Astrocyte (in vitro differentiated cells and primary cell): ENCODE results near the gene PSMB3. TPM values are rescaled to one million over a fixed set of nuclear protein-coding genes. Genes with fewer than 3 reads are reported as not detected.

Source experiments
- DNase-seq: peaks from one replicate; pipeline ENCODE4 v3.0.0-alpha.2; 2010; ENCODE audit warnings: low read depth
- FAIRE-seq: peaks from 2 replicates; lab custom pipeline; 2011; peaks lifted over from hg19 to GRCh38; lab: Jason Lieb, UNC
- H2AFZ ChIP-seq: 2 replicates; pipeline ENCODE4 v1.6.0; 2012; ENCODE audit warnings: low read depth, low read length, inconsistent platforms
- H3K27ac ChIP-seq: 2 replicates; pipeline ENCODE4 v1.5.1; 2011; ENCODE audit warnings: low read depth, low read length, inconsistent platforms
- H3K27me3 ChIP-seq: 2 replicates; pipeline ENCODE4 v1.6.0; 2011; ENCODE audit warnings: low read length, inconsistent platforms; ENCODE audit not compliant: insufficient read depth
- H3K36me3 ChIP-seq: 2 replicates; pipeline ENCODE4 v1.5.1; 2011; ENCODE audit warnings: low read length, inconsistent platforms; ENCODE audit not compliant: insufficient read depth
- H3K4me1 ChIP-seq: 2 replicates; pipeline ENCODE4 v1.5.1; 2011; ENCODE audit warnings: low read length, inconsistent platforms; ENCODE audit not compliant: insufficient read depth
- H3K4me2 ChIP-seq: 2 replicates; pipeline ENCODE4 v1.6.0; 2012; ENCODE audit warnings: low read length, inconsistent platforms
- H3K4me3 ChIP-seq: 2 replicates; pipeline ENCODE4 v1.5.1; 2011; ENCODE audit warnings: low read depth, mild to moderate bottlenecking, low read length, inconsistent platforms; ENCODE audit not compliant: insufficient read depth
- H3K79me2 ChIP-seq: 2 replicates; pipeline ENCODE4 v1.6.0; 2012; ENCODE audit warnings: mild to moderate bottlenecking, low read length, inconsistent platforms; ENCODE audit not compliant: insufficient read depth
- H3K9ac ChIP-seq: 2 replicates; pipeline ENCODE4 v1.6.0; 2012; ENCODE audit warnings: mild to moderate bottlenecking, low read length, inconsistent platforms
- H3K9me3 ChIP-seq: 2 replicates; pipeline ENCODE4 v1.5.1; 2012; ENCODE audit warnings: low read depth, mild to moderate bottlenecking, low read length, inconsistent platforms; ENCODE audit not compliant: insufficient read depth
- H4K20me1 ChIP-seq: 2 replicates; pipeline ENCODE4 v1.6.0; 2012; ENCODE audit warnings: low read length, inconsistent platforms; ENCODE audit not compliant: insufficient read depth
- H3K27ac Mint-ChIP-seq: one replicate; pipeline ENCODE4 v1.8.0; 2021; ENCODE audit warnings: mild to moderate bottlenecking, mixed read lengths; ENCODE audit not compliant: unreplicated experiment
- H3K27me3 Mint-ChIP-seq: one replicate; pipeline ENCODE4 v1.8.0; 2021; ENCODE audit warnings: low read depth, mixed read lengths; ENCODE audit not compliant: unreplicated experiment
- H3K36me3 Mint-ChIP-seq: one replicate; pipeline ENCODE4 v1.8.0; 2021; ENCODE audit warnings: low read depth, mixed read lengths; ENCODE audit not compliant: unreplicated experiment
- H3K4me1 Mint-ChIP-seq: one replicate; pipeline ENCODE4 v1.8.0; 2021; ENCODE audit warnings: low read depth, mixed read lengths; ENCODE audit not compliant: unreplicated experiment
- H3K4me3 Mint-ChIP-seq: one replicate; pipeline ENCODE4 v1.8.0; 2021; ENCODE audit warnings: mild to moderate bottlenecking, moderate library complexity, mixed read lengths; ENCODE audit not compliant: unreplicated experiment
- H3K9me3 Mint-ChIP-seq: one replicate; pipeline ENCODE4 v1.8.0; 2021; ENCODE audit warnings: mild to moderate bottlenecking, mixed read lengths; ENCODE audit not compliant: unreplicated experiment
- EZH2 ChIP-seq: IDR thresholded peaks from 2 replicates; pipeline ENCODE4 v1.6.1; 2012; ENCODE audit warnings: mild to moderate bottlenecking, low read length, inconsistent platforms; ENCODE audit not compliant: insufficient read depth
- total RNA-seq: library from RNA; stranded (reverse); gene quantifications from 2 replicates; pipeline ENCODE4 v1.2.1, GENCODE V29; 2021
- TF ChIP-seq, protein P1 (sequence below): IDR thresholded peaks from 2 replicates; pipeline ENCODE4 v1.5.1; 2011; ENCODE audit warnings: low read depth, mild to moderate bottlenecking, inconsistent platforms, low read length, moderate library complexity; ENCODE audit not compliant: insufficient read depth

PSMB3 gene
- total RNA-seq, 1 donor from 2014 or later, result 191 TPM

DNA sequence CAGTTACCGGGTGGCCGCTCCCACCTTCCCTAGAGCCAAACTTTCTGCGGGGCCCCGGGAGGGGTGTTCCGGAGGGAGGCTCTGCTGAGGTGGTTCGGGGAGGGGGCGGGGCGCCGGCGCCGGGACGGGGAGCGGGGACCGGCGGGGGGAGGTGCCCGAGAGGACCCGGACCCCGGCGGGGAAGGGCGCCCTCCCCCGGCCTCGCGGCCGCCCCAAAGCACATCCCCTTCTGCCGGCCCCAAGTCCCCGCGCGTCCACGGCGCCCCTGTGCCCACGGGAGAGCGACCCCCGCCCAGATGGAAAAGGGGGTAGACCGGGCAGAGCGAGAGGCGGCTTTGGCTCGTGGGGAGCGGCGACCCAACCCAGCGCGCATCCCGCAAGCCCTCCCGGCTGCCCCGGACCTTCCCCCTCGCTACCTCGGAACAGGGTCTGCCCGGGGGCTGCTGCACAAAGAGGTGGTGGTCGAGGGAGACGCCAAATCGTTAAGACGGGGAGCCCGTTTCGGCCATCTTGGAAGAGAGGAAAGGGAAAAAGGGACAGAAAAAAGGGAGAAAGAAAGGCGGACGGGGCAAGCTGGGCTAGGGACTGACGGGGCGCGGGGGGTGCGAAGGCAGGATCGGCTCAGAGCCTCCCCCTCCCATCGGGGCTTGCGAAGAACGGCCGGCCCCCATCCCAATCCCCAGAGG lies 4.9 kb upstream of the PSMB3 start:
- peaks cover 2% of the 10 kb centered on the region for H3K9me3 Mint-ChIP-seq
- H3K4me3 ChIP-seq, result peak overlapping the region; percentile 84
- H3K27me3 Mint-ChIP-seq, result no peaks in the 10 kb centered on the region
- H4K20me1 ChIP-seq, result peaks cover 45% of the 10 kb centered on the region
- peaks cover 58% of the 10 kb centered on the region for H3K79me2 ChIP-seq
- peak overlapping the region; percentile 61 for H3K27ac ChIP-seq
- H2AFZ ChIP-seq, result peak overlapping the region; percentile 68
- H3K27me3 ChIP-seq, result no peaks in the 10 kb centered on the region
- TF ChIP-seq EZH2, result no peak
- TF ChIP-seq, protein P1, sequence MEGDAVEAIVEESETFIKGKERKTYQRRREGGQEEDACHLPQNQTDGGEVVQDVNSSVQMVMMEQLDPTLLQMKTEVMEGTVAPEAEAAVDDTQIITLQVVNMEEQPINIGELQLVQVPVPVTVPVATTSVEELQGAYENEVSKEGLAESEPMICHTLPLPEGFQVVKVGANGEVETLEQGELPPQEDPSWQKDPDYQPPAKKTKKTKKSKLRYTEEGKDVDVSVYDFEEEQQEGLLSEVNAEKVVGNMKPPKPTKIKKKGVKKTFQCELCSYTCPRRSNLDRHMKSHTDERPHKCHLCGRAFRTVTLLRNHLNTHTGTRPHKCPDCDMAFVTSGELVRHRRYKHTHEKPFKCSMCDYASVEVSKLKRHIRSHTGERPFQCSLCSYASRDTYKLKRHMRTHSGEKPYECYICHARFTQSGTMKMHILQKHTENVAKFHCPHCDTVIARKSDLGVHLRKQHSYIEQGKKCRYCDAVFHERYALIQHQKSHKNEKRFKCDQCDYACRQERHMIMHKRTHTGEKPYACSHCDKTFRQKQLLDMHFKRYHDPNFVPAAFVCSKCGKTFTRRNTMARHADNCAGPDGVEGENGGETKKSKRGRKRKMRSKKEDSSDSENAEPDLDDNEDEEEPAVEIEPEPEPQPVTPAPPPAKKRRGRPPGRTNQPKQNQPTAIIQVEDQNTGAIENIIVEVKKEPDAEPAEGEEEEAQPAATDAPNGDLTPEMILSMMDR, result no peak
- H3K9me3 ChIP-seq, result no peaks in the 10 kb centered on the region
- peaks cover 3% of the 10 kb centered on the region for H3K36me3 Mint-ChIP-seq
- peaks cover 32% of the 10 kb centered on the region for H3K4me1 Mint-ChIP-seq
- FAIRE-seq (no peak), DNase-seq (no peak)
- H3K36me3 ChIP-seq, result no peaks in the 10 kb centered on the region
- H3K4me2 ChIP-seq, result peak overlapping the region; percentile 97
- H3K4me3 Mint-ChIP-seq, result peak overlapping the region; percentile 94
- H3K4me1 ChIP-seq, result peaks cover 43% of the 10 kb centered on the region
- H3K27ac Mint-ChIP-seq, result no peak overlapping the region
- H3K9ac ChIP-seq, result peak overlapping the region; percentile 90

DNA sequence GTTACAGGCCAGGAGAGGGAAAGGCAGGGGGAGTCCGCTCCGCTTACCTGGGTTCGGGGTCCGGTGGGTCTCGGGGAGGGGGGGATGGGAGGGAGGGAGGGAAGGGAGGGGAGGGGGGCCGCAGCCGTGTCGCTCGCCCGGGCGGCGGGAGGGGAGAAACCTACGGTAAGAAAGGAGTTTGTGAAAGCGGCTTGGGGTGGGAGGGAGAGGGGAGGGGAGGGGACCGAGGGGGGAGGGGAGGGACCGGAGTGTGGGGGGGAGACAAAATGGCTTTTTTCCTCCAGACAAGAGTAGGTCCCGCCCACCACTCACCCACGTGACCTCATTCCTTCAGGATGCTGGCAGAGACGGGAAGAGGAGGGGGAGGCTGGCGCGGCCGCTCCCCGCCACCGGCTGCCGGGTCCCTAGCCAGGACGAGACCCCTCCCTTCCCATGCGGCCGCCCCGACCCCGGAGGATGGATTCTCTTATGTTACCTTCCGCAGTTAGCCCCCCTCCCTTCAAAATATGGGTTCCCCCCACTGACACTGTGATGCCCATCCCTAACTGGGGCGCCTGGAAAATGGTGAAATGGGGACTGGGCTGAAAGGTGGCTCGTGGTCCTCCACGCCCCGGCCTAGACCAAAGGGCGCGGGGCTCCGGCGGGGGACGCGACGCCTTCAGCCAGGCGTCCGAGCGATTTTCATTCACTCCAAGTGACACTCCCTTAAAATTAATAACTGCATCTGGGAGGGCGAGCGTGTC lies 4.2 kb upstream of the PSMB3 start, which contains the start of gene PCGF2:
Gene PCGF2, minus strand, starts transcription at position 188 of the 743 bp plus-strand sequence. CDS start 7,934 bp downstream, outside the sequence.
- peaks cover 2% of the 10 kb centered on the region for H3K9me3 Mint-ChIP-seq
- Histone ChIP-seq H3K4me1 (peaks cover 39% of the 10 kb centered on the region), H3K4me2 (peak within 1 kb of the TSS; percentile 97), H3K27me3 (no peaks in the 10 kb centered on the region), H3K9ac (peak within 1 kb of the TSS; percentile 90), H4K20me1 (peaks cover 43% of the 10 kb centered on the region), H2AFZ (peak within 1 kb of the TSS; percentile 76), H3K36me3 (no peaks in the 10 kb centered on the region), H3K27ac (peak within 1 kb of the TSS; percentile 61), H3K4me3 (peak within 1 kb of the TSS; percentile 84), H3K9me3 (no peaks in the 10 kb centered on the region), H3K79me2 (peaks cover 58% of the 10 kb centered on the region)
- peaks cover 29% of the 10 kb centered on the region for H3K4me1 Mint-ChIP-seq
- no peak for TF ChIP-seq EZH2
- TF ChIP-seq, protein P1, result no peak
- no peak within 1 kb of the TSS for H3K27ac Mint-ChIP-seq
- H3K36me3 Mint-ChIP-seq, result peaks cover 3% of the 10 kb centered on the region
- no peaks in the 10 kb centered on the region for H3K27me3 Mint-ChIP-seq
- H3K4me3 Mint-ChIP-seq, result peak within 1 kb of the TSS; percentile 99
- FAIRE-seq (no peak), DNase-seq (peak; percentile 78)
